Activated CD8-positive, alpha-beta memory T cell treated with anti-CD3 and anti-CD28 coated beads for 48 hours (primary cell): ENCODE measurements around the gene DIPK1A.
A peak's percentile ranks its signal among the peaks of the same experiment; 100 is the strongest.
"Not testable (repeated sequence)": the region's sequence is repeated elsewhere in the genome, so short reads cannot be mapped to it uniquely, and the experiment has no call there.

Source experiments
- DNase-seq, 3 experiments: peaks; one replicate each; pipeline ENCODE4 v3.0.0-alpha.2; 2020; ENCODE audit warnings: low read depth in 2 of 3, low spot score in 2 of 3

Gene DIPK1A

GRCh38 chr1:92980732-92981647 is 19.7 kb upstream of the DIPK1A start:
- no peak for DNase-seq

- no peak for DNase-seq
Observed at GRCh38 chr1:92975551-92976232, 14.4 kb upstream of the DIPK1A start.

- not testable (repeated sequence) for DNase-seq
Observed at GRCh38 chr1:92974112-92974511, 12.8 kb upstream of the DIPK1A start.

GRCh38 chr1:92973203-92973897 is 12.1 kb upstream of the DIPK1A start:
- DNase-seq: no peak

GRCh38 chr1:92972409-92973129 is 11.3 kb upstream of the DIPK1A start:
- no peak for DNase-seq

GRCh38 chr1:92971932-92972331 is 10.7 kb upstream of the DIPK1A start:
- not testable (repeated sequence) for DNase-seq

- DNase-seq: no peak
Observed at GRCh38 chr1:92970990-92971689, 9.9 kb upstream of the DIPK1A start.

GRCh38 chr1:92969517-92969916 is 8.3 kb upstream of the DIPK1A start:
- DNase-seq: no peak

GRCh38 chr1:92968138-92969032 is 7.1 kb upstream of the DIPK1A start:
- DNase-seq: no peak

- DNase-seq: no peak
Observed at GRCh38 chr1:92964998-92965397, 3.7 kb upstream of the DIPK1A start.

GRCh38 chr1:92964316-92964715 is 3.1 kb upstream of the DIPK1A start:
- DNase-seq: no peak

GRCh38 chr1:92961896-92962752 is 862 bp upstream of the DIPK1A start:
- DNase-seq: no peak

- DNase-seq: peak in 2 of 3 experiments; percentile 31 to 51
Observed at GRCh38 chr1:92960395-92961130, 699 bp downstream of the DIPK1A start.

- DNase-seq: no peak
Observed at GRCh38 chr1:92958203-92958970, 2.9 kb downstream of the DIPK1A start.

- no peak for DNase-seq
Observed at GRCh38 chr1:92957030-92957734, 4.1 kb downstream of the DIPK1A start.

GRCh38 chr1:92956254-92957029 is 4.8 kb downstream of the DIPK1A start:
- no peak for DNase-seq
